HG03039 (cell line): ENCODE results near the gene CAMSAP2.
"Not testable (repeated sequence)": the region's sequence is repeated elsewhere in the genome, so short reads cannot be mapped to it uniquely, and the experiment has no call there.

Experiments used
- ATAC-seq: cut with Tn5 transposase; IDR thresholded peaks from one replicate; pipeline ENCODE4 v1.9.1; 2021; ENCODE audit warnings: mild to moderate bottlenecking, moderate library complexity; ENCODE audit not compliant: unreplicated experiment

Gene CAMSAP2

GRCh38 chr1:200779326-200779725 is 40.6 kb downstream of the CAMSAP2 start:
- no peak for ATAC-seq

GRCh38 chr1:200780545-200781369 is 42.1 kb downstream of the CAMSAP2 start:
- ATAC-seq: no peak

DNA sequence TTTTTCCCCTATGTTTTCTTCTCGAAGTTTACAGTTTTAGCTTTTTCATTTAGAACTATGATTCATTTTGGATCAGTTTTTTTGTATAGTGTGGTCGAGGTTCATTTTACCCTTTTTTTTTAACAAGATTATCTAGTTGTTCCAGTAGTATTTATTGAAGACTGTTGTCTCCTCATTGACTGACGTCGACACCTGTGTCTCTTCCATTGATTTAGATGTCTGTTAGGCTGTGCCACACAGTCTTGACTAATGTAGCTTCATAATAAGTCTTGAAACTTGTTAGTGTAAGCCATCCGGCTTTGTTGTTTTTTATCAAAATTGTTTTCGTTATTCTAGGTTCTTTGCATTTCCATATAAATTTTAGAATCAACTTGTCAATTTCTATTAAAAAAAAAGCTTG is 45.2 kb downstream of the CAMSAP2 start:
- ATAC-seq: no peak

- ATAC-seq: no peak
These were observed 45.9 kb downstream of the CAMSAP2 start for GRCh38 chr1:200784576-200784975.

DNA sequence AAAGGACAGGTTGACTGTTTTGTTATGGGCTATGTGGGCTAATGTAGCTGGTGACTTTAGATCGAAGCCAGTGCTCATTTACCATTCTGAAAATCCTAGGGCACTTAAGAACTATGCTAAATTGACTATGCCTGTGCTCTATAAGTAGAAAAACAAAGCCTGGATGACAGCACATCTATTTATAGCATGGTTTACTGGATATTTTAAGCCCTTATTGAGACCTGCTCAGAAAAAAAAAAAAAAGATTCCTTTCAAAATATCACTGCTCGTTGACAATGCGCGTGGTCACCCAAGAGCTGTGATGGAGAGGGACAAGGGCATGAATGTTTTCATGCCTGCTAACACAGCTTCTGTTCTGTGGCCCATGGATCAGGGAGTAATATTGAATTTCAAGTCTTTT is 48.1 kb downstream of the CAMSAP2 start:
- no peak for ATAC-seq

- no peak for ATAC-seq
These were observed 49.2 kb downstream of the CAMSAP2 start for GRCh38 chr1:200787896-200788387.

DNA sequence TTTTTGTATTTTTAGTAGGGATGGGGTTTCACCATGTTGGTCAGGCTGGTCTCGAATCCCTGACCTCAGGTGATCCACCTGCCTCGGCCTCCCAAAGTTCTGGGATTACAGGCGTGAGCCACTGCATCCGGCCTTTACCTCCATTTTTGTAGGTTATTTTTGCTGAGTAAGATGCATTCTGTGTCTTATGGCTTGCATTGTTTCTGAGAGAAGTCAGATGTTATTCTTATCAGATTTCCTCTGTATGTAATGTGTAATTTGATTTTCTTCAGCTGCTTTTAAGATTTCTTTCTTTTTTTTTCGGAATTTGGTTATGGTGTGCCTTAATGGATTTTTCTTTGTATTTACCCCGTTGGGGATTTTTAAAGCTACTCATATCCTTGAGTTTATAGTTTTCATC is 52.3 kb downstream of the CAMSAP2 start:
- ATAC-seq: not testable (repeated sequence)

DNA sequence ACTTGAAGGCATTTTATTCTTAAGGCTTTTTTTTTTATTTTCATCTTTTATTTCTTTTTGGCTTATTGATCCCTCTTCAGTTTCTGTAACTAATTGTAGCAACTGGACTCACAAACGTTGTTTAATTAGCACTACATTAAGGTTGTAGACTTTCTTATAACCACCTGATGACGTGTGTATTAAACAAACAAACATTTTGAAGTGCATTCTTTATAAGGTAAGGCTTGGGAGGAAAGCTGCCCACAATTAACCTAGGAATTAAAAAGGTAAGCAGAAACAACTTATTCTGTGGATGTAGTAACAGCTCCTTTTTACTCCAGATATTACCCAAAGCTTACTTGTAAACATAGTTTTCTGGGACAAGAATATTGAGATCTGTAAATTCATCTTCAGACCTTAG is 55.0 kb downstream of the CAMSAP2 start:
- no peak for ATAC-seq

DNA sequence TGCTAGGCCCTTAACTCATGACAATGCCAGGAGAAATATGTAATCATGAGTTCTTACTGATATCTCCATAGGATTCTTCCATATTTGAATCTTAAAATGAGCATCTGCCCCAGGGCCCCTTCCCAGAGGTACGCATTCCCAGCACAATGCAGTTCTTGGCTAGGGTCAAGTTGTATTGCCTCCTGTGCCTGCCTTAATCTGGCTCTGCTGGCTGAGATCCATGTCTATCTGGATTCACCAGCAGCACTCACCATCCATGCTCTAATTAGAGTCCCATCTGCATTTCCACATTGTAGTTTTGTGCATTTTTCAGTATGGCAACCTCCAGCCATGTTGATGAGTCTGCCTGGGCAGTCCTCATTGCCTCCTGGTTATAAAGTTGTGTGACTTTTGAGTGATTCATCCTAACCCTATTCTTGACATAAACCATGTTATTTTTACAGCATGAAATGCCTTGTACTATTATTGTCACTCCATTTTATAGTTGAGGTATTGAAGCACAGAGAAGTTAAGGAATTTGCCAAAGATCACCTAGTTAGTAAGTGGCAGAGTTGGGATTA is 55.9 kb downstream of the CAMSAP2 start:
- no peak for ATAC-seq

GRCh38 chr1:200795156-200795555 is 56.5 kb downstream of the CAMSAP2 start:
- ATAC-seq: no peak

- no peak for ATAC-seq
These were observed 63.3 kb downstream of the CAMSAP2 start for GRCh38 chr1:200802042-200802441.

DNA sequence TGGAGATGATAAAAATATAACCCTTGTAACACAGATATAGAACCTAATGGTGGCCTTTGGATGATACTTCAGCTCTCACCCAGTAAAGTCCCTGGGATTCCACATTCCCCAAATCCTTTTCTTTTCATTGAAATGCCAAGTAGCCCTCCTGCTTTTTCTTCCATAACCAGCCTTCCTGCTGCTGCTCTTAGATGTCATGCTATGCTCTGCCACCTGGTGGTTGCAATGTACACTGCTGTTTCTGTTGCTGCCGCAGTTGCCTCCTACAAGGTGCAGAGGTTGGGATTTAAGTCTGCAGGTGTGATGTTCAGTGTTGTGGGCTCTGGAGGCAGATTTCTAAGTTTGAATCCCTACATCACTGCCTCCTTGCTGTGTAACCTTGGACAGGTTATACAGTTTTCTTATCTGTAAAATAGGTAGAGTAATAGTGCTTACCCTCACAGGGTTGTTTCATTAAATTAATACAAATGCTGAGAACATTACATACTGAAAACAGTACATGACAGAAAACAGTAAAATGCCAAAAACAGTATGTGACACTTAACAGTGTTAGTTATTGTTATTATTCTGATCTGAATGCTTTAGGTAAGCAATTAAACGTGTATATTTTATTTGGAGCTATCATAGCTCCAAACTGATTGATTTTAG is 64.3 kb downstream of the CAMSAP2 start:
- no peak for ATAC-seq

- no peak for ATAC-seq
These were observed 67.0 kb downstream of the CAMSAP2 start for GRCh38 chr1:200805719-200806118.

DNA sequence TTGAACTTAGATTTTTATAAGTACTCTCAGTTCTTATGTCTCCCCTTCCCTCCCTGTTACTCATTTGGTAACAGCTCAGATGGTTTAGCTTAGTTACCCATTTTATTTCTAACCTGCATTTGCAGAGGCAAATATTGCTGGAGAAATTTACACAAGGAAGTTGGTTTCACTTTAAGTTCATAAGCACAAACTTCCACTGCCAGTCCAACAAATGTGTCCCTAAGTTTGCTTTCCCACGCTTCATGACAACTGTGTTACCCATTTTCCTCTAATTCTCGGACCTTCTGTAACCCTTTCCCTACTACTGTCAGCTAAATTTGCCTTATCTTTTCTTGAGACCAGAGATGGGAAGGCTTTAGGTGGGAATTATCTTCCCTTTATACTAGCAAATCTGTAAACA is 70.2 kb downstream of the CAMSAP2 start:
- ATAC-seq: no peak

DNA sequence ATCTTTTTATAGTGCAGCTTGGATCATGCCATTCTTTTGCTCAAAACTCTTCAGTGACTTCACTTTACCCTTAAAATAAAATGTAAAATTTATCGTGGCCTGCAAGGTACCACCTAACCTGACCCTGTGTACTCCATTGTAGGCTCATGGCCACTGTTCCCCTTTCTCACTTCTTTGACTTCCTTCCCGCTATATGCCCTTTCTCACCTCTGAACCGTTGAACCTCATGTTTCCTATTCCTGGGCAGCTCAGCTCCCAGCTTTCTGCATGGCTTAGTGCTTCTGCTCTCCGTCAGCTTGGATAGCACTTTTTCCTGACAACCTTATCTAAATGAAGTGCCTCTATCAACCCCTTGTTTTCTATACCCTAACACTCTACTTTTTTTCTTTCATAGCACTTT is 73.0 kb downstream of the CAMSAP2 start:
- no peak for ATAC-seq

DNA sequence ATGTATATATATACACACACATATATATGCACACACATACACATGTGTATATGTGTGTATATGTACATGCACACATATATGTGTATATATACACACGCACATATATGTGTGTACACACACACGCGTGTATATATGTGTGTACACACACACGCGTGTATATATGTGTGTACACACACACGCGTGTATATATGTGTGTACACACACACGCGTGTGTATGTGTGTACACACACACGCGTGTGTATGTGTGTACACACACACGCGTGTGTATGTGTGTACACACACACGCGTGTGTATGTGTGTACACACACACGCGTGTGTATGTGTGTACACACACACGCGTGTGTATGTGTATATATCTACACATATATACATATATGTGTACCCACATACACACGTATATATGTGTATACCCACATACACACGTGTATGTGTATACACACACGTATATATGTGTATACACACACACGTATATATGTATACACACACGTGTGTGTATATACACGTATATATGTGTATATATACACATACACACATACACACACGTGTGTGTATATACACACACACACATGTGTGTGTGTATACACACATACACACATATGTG is 78.0 kb downstream of the CAMSAP2 start:
- not testable (repeated sequence) for ATAC-seq

GRCh38 chr1:200818248-200818647 is 79.6 kb downstream of the CAMSAP2 start:
- ATAC-seq: no peak

DNA sequence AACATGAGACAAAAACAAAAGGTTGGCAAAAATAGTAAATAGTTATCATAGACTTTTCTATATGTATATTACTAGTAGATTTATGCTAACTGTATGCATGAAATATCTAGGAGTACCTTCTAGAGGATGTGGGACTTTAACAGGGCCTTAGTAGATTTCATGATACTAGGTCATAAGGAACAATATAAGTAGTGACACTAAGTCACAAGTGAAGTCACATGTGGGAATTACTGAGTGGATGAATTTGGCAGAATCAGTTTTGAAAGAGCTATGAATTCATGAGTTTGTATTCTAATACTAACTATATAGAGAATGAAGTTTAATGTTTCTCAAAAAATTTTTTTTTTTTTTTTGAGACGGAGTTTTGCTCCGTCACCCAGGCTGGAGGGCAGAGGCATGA is 81.0 kb downstream of the CAMSAP2 start:
- ATAC-seq: no peak

GRCh38 chr1:200831091-200831490 is 92.4 kb downstream of the CAMSAP2 start:
- no peak for ATAC-seq

- ATAC-seq: no peak
These were observed 95.7 kb downstream of the CAMSAP2 start for GRCh38 chr1:200834383-200834782.

- no peak for ATAC-seq
These were observed 97.5 kb downstream of the CAMSAP2 start for GRCh38 chr1:200836213-200836612.
